HG03064 (cell line): ENCODE results near the gene ERFE.
"Not testable (repeated sequence)": the region's sequence is repeated elsewhere in the genome, so short reads cannot be mapped to it uniquely, and the experiment has no call there.

ENCODE experiments used
- ATAC-seq: cut with Tn5 transposase; IDR thresholded peaks from one replicate; pipeline ENCODE4 v1.9.1; 2021; ENCODE audit warnings: low read depth; ENCODE audit not compliant: unreplicated experiment

The ERFE gene, protein sequence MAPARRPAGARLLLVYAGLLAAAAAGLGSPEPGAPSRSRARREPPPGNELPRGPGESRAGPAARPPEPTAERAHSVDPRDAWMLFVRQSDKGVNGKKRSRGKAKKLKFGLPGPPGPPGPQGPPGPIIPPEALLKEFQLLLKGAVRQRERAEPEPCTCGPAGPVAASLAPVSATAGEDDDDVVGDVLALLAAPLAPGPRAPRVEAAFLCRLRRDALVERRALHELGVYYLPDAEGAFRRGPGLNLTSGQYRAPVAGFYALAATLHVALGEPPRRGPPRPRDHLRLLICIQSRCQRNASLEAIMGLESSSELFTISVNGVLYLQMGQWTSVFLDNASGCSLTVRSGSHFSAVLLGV

DNA sequence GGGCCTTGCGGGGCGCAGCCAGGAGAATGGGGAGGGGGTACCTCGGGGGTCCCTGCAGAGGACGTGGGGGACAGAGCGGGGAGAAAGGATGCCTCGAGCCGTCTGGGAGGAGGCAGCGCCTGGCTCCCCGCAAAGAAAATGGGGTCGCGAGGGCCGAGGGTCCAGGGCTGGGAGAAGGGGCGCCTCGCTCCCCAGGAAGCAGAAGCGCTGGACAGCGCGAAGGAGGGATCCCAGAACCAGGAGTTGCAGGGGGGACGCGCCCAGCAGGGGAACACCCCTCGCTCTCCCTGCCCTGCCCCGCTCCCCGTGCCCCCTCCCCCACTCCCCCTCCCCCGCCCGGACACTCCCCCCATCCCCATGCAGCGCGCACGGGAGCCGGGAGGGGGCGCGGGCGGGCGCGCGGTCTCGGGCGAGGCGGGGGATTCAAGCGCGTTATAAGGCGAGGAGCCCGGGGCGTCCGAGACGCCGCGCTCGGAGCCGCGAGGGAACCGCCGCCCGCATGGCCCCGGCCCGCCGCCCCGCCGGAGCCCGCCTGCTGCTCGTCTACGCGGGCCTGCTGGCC is at the start of gene ERFE:
TSS of gene ERFE (plus strand) at position 462 of the 562 bp plus-strand sequence. CDS start at position 500, 38 bp downstream.
- no peak for ATAC-seq

DNA sequence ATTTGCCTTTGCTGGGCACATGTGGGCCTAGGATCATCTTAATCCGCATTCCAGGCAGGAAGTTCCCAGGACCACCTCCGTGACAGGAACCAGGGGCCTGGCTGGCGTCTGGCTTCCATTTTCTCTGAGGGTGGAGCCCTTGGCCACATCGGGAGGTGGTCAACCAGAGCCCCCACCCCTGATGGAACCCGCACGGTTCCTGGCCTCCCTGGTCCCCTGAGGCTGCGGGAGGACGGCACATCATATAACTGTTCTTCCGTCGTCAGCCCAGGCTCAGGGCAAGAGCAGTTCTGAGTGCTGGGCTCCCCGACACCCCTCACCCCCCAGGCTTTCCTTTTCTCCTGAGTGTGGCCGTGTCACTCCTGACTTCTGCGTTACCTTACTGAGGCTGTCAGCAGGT is 45.2 kb upstream of the ERFE start:
- ATAC-seq = no peak

DNA sequence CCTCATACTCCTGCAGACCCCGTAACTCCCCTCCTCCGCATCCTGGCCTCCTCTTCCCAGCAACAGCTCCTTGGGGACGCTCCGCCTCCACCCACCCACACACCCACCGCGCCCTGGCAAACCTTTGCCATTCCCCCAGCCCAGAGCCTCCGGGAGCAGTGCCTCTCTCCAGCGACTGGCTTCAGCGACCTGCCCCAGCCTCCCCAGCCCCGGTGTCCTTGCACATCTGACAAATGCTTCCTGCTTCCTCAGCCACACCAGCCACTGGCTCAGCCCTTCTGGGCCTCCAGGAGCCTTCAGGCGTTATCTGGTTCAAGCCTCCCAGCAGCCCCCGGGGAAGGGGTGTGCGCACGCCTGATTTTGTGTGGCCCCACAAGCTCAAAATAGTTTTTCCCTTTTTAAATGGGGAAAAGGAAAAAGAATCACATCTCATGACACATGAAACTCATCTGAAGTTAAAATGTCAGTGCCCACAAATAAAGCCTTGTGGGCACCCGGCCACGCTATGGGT is 44.4 kb upstream of the ERFE start:
- no peak for ATAC-seq

- ATAC-seq = no peak
Observed at GRCh38 chr2:238114851-238115660, 43.7 kb upstream of the ERFE start.

DNA sequence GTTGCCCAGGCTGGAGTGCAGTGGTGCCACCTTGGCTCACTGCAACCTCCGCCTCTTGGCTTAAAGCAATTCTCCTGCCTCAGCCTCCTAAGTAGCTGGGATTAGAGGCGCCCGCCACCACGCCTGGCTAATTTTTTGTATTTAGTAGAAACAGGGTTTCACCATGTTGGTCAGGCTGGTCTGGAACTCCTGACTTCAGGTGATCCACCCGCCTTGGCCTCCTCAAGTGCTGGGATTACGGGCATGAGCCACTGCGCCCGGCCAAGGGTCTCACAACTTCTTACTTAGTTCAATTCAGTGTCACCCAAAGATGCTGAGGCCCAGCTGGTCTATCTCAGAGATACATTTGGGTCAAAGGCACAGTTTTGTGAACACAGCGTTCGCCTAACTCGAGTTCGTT is 43.1 kb upstream of the ERFE start:
- not testable (repeated sequence) for ATAC-seq

DNA sequence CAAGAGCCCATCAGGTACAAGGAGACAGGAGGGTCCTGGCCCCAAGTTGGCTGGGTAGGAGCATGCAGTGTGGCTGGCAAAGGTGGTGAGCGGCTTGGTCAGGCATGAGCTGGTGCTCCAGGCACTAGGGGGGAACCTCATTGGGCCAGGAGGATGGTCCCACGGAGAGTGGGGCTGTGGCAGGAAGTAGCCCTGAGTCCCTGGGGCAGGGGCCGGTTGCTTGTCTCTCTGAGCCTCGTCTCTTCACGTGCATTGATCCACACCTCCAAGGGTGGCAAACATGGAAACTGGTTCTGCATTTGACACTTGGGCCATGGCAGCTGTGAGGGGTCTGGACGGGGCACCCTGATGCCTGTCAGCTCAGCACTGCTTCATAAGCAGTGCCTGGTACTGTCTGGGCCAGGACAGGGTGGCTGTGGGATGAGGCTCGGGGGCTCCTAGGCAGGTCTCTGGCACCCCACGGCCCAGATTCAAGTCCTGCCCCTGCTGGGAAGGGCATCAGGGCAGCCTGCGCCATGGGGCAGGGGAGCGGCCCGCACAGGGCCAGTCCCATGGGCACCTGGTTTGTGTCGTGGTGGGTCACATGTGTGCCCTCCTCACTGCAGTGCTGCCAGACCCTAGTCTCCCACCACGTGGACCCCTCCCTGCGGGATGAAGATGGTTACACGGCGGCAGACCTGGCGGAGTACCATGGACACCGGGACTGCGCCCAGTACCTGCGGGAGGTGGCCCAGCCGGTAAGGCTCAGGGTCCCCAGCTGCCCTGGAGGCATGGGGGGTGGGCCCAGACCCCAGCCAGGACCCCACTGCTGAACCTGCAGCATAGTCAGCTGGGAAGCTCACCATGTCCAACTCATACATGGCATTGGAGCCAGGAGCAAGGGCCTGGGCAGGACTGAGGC is 42.2 kb upstream of the ERFE start:
- ATAC-seq = no peak

DNA sequence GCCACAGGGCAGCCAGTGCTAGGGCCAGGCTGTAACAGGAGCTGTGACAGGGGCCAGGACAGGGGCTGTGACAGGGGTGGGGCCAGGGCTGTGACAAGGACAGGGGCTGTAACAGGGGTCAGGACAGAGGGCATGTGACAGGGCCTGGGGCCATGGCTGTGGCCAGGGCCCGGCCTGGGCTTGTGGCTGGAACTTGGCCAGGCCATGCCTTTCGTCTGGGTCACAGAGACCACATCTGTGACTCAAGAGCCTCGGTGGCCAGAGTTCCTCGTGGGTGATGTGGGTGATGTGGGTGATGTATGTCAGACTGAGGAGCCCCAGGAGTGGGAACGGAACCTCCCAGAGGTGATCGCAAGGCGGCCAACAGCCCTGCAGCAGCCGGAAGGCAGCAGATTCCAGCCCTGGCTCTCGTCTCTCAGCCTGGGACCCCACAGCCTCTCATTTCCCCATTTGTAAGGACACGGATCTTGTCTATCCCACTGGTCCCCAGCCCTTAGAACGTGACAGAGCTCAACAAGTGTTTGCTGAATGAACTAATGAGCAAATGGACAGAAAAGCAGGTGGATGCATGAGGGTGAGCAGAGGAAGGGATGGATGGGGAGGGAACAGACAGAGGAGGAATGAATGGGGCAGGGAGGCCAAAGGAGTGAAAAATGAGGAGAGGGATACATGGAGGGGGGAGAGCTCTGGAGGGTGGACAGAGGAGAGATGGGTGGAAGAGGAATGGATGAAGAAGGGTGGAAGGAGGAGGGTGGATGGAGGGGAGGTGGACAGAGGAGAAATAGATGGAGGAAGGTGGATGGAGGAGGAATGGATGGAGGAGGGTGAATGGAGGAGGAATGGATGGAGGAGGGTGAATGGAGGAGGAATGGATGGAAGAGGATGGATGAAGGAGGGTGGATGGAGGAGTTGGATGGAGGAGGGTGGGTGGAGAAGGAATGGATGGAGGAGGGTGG is 41.3 kb upstream of the ERFE start:
- no peak for ATAC-seq

DNA sequence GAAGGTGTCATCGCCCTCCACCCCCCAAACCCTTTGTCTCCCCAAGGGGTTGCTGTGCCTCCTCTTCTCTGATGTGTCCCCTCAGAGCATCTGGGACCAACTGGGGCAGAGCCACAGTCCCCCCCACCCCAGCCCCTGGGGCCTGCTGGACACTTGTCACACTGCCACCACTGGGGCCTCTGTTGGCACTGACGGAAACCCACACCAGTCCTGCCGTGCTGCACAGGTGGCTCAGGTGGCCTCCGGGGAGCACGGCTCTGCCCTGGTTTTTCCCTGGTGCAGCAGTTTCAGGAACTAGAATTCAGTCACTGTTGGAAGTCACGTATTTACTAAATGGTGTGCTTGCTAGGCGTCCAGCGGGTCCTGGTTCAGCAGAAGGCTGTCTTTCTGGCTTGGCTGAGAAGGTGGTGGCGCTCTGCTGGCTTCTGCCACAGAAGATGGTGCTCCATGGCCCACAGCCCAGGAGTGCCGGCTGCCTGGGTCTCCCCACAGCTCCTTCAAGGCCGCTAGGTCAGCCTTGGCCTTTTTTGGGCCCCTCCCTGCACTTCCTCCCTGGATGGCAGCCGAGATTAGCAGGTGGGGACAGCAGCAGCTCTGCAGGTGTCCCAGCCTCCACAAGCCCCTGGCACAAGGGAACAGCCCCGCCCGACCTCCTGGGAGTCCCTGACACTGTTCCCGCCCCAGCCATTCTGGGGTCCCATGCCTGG is 38.9 kb upstream of the ERFE start:
- no peak for ATAC-seq

DNA sequence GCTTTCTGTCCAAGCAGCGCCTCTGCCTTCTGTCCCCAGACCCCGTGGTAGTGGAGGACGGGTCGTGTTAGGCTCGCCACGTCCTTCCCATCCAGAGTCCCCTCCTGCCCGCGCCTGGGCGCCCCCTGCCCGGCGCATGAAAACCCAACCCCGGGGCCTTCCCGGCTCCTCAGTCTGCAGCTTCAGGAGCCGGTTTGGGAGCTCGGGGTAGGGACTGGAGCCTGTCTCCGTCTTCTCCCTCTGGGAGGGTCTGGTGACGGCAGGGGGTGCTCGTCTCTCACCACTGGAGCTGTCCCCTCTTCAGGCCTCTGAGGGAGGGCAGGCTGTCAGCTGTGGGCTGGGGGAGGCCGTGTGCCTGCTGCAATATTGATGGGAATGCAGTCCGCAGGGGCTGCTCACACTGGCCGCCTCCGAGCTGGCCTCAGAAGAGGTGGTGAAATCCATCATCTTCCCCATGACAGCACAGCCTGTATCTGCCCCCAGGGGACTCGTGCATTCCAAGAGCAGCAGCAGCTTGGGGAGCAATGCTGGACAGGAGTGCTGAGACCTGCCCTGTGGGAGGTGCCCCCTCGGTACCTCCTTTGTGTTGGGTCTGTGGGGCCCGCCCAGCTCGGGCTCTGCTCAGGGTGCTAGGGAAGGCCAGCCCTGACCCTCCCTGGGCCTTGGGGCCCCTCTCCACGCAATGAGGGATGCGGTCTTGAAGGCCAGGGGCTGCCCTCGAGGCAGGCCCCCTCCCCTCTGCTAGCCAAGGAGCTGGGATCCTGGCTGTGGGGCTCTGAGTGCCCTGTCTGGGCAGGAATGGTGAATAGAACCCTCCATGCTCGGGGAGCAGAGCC is 38.1 kb upstream of the ERFE start:
- no peak for ATAC-seq

DNA sequence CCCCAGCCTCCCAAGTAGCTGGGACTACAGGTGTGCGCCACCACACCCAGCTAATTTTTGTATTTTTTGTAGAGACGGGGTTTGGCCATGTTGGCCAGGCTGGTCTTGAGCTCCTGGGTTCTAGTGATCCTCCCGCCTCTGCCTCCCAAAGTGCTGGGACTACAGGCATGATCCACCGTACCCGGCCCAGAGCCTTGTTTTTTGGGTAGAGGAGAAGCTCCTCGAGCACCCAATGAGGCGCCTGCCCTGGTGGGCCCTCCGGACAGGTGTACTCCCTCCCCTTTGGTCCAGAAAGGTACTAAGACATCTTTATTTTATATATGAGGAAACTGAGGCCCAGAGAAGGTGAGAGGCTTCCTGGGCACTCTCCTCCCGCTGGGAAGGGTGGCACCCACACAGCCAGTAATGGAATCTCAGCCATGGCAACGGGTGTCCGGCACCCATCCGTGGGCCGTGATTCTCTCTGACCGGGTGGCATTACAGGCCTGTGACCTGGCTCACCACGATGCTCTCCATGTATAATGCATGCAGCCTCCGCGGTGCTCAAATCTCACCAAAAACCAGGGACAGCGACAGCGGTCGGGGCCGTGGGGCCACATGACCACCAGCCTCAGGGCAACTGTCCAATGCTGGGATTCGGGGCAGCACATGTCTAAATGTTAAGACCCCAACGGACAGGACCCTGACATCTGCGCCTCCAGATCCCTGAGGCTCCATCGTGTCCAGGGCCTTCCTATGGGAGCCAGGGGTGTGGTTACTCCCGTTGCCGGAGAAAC is 37.1 kb upstream of the ERFE start:
- ATAC-seq = no peak

DNA sequence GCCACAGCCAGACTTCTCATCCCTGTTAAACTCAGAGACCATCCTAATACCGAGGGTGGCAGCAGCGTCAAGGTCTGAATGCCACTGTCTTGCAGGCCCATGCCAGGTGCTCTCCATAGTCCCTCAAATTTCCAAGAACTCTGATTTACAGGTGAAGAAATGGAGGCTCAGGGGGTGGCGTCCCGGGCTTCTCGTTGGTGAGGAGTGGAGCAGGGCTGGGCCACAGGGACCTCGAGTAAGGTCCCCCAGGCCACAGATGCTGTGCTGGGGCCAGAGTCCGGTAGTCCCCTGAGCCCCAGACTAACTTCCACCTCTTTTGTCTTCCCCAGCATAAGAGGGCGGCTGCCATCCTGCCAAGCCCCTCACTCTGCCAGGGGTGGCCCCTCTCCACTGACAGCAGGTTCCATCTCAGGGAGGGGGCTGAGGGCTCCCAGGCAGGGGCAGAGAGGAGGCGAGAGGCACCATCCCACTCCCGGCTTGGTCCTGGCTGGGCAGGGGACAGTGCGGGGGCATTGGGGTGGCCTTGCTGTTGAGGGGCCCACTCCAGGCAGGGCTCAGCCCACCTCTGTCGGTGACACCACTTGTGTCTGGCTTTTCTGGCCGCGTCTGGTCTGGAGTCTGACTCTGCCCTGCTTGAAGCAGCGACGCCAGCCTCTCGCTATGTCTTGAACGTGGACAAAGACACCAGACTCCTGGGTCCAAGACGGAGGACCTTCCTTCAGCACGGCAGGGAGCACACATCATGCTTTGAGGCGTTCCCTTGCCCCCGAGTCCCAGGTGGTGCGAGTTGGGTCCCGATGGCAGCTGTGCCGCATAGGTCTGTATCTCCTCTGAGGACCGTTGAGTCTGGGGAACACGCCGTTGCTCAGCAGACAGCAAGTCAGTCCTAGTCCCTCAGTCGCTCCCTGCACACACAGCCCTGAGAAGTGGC is 36.2 kb upstream of the ERFE start:
- no peak for ATAC-seq

DNA sequence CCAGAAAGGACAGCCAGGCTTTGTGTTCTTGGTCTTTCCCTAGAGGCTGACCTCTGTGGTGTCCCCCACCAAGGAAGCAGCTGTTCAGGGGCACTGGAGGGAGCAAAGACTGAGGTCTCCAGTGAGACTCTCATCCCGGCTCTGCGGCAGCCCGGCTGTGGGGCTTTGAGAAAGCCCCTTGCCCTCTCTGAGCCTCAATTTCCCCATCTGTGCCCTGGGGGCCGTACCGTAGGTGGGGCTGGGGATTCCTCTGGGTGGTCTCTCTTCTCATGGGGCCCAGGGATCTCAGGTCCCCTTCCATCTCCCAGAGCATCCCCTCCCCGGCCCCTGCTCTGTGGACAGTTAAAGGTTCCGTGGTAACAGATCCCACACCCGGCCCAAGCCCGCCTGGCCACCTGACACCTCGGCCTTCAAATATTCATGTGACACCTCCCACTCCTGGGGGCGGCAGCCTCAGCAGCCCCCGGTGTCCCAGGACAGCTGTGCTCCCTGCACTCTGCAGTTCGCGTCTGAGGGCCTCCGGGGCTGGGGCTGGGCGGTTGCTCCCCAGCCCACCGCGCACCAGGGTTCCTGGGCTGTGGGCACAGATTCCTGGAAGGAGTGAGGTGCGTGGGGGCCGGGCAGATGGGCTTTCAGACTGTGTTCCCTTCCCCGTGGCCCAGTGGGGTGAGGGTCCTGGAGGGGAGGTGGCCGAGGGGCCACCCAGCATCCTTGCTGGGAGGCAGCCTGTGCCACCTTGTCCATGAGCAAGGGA is 35.4 kb upstream of the ERFE start:
- ATAC-seq = no peak

GRCh38 chr2:238123991-238124470 is 34.7 kb upstream of the ERFE start:
- ATAC-seq = no peak

GRCh38 chr2:238124488-238125126 is 34.2 kb upstream of the ERFE start:
- no peak for ATAC-seq
